Vein endothelial cell (primary cell): ENCODE measurements around the gene CLDN12. TPM values are rescaled to one million over a fixed set of nuclear protein-coding genes. Genes with fewer than 3 reads are reported as not detected.

Source experiments
- total RNA-seq: library from RNA; depleted of rRNA; stranded (reverse); fragments of >200 nt; gene quantifications from 2 replicates; pipeline ENCODE4 v1.2.3, GENCODE V29; 2012

Gene CLDN12
- 10.2 and 14.0 TPM in 2 replicates for total RNA-seq

GRCh38 chr7:90403174-90404113, at the start of gene CLDN12:
CLDN12 (plus strand) TSS chr7:90403461; CDS start chr7:90412677, 9,216 bp downstream.

Other genes starting within 250 kb of the CLDN12 start
- gene STEAP1, start 249.0 kb upstream of the CLDN12 start, total RNA-seq = 23.2 and 39.6 TPM in 2 replicates
- 2.3 and 8.8 TPM in 2 replicates for gene STEAP2, start 191.7 kb upstream of the CLDN12 start, total RNA-seq
- gene CFAP69, start 158.3 kb upstream of the CLDN12 start, total RNA-seq = 2.6 and 3.6 TPM in 2 replicates
- not detected in 2 replicates for gene FAM237B, start 82.2 kb upstream of the CLDN12 start, total RNA-seq
- gene GTPBP10, start 56.7 kb upstream of the CLDN12 start, total RNA-seq = 10.8 and 16.9 TPM in 2 replicates
- gene PTTG1IP2, start 66.2 kb downstream of the CLDN12 start, total RNA-seq = not detected in 2 replicates
- 8.5 and 13.6 TPM in 2 replicates for gene CDK14, start 192.9 kb downstream of the CLDN12 start, total RNA-seq